K562 (cell line): ENCODE results near the gene GTSE1. TPM values are rescaled to one million over a fixed set of nuclear protein-coding genes. Genes with fewer than 3 reads are reported as not detected.

ENCODE experiments used
- CTBP1 ChIP-seq: fragments of 450-650 bp; IDR thresholded peaks from 2 replicates; pipeline ENCODE4 v1.6.1; 2016; ENCODE audit warnings: borderline replicate concordance
- DACH1 ChIP-seq: fragments of 450-650 bp; IDR thresholded peaks from 2 replicates; pipeline ENCODE4 v1.6.1; 2018; ENCODE audit not compliant: partially characterized antibody
- EGR1 ChIP-seq: fragments of 450-650 bp; conservative IDR thresholded peaks from 2 replicates; pipeline ENCODE4 v1.6.1; 2017; ENCODE audit warnings: mild to moderate bottlenecking
- GABPA ChIP-seq: fragments of 200-800 bp; sonication (Bioruptor generic); conservative IDR thresholded peaks from 2 replicates; pipeline ENCODE4 v1.6.1; 2016; ENCODE audit warnings: low read depth, missing genetic modification characterization, missing compliant biosample characterization
- GATAD2B ChIP-seq: fragments of 450-650 bp; IDR thresholded peaks from 2 replicates; pipeline ENCODE4 v1.6.1; 2017; ENCODE audit warnings: mild to moderate bottlenecking, borderline replicate concordance
- KDM4B ChIP-seq, 2 experiments: fragments of 450-650 bp in 1 of 2; sonication (generic) in 1 of 2; IDR thresholded peaks; 2 replicates each; pipeline ENCODE4 v1.6.1; 2016 to 2017; ENCODE audit warnings: borderline replicate concordance in 2 of 2, antibody characterized with exemption in 1 of 2, low read depth in 1 of 2, mild to moderate bottlenecking in 1 of 2
- MYC ChIP-seq, 2 experiments: fragments of 250-450 bp in 1 of 2; sonication (Bioruptor Pico) in 1 of 2; IDR thresholded peaks; 2 replicates each; pipeline versions ENCODE4 v1.5.1 to v1.6.1; 2012 to 2021; ENCODE audit warnings: low read depth in 2 of 2, borderline replicate concordance in 1 of 2, improper control_type of control experiment in 1 of 2, low read length in 1 of 2, mild to moderate bottlenecking in 1 of 2, moderate library complexity in 1 of 2
- NONO ChIP-seq, 2 experiments: fragments of 200-400 bp in 1 of 2; fragments of 450-650 bp in 1 of 2; formaldehyde crosslinking in 1 of 2; IDR thresholded peaks; 2 replicates each; pipeline ENCODE4 v1.6.1; 2017; ENCODE audit warnings: low read depth in 2 of 2, mild to moderate bottlenecking in 2 of 2, moderate library complexity in 2 of 2, low read length in 1 of 2
- PCBP1 ChIP-seq: fragments of 200-400 bp; formaldehyde crosslinking; IDR thresholded peaks from 2 replicates; pipeline ENCODE4 v1.6.1; 2018; ENCODE audit warnings: mild to moderate bottlenecking, low read depth, low read length; ENCODE audit not compliant: poor library complexity, severe bottlenecking
- POLR2AphosphoS2 ChIP-seq: IDR thresholded peaks from 2 replicates; pipeline ENCODE4 v1.6.1; 2012; ENCODE audit warnings: low read length, improper control_type of control experiment
- RBM25 ChIP-seq: fragments of 200-400 bp; formaldehyde crosslinking; IDR thresholded peaks from 2 replicates; pipeline ENCODE4 v1.6.1; 2018; ENCODE audit warnings: low read length, low read depth, moderate library complexity; ENCODE audit not compliant: severe bottlenecking
- RBM39 ChIP-seq: fragments of 200-400 bp; formaldehyde crosslinking; optimal IDR thresholded peaks from 2 replicates; pipeline ENCODE3; 2018; ENCODE audit warnings: low read depth, low read length
- U2AF1 ChIP-seq: fragments of 200-400 bp; formaldehyde crosslinking; optimal IDR thresholded peaks from 2 replicates; pipeline ENCODE3; 2017; ENCODE audit warnings: mild to moderate bottlenecking, low read depth, low read length, moderate library complexity
- YY1 ChIP-seq, 3 experiments: IDR thresholded peaks; 2 replicates each; pipeline ENCODE4 v1.6.1; 2011; ENCODE audit warnings: low read length in 2 of 3, mild to moderate bottlenecking in 2 of 3, moderate library complexity in 2 of 3, borderline replicate concordance in 1 of 3, control low read depth in 1 of 3, low read depth in 1 of 3; ENCODE audit not compliant: insufficient read depth in 3 of 3, insufficient replicate concordance in 2 of 3, control insufficient read depth in 1 of 3, insufficient read length in 1 of 3; ENCODE audit errors: extremely low read depth in 1 of 3
- ZBTB17 ChIP-seq: fragments of 450-650 bp; formaldehyde crosslinking; IDR thresholded peaks from 2 replicates; pipeline ENCODE4 v1.4.0; 2020; ENCODE audit warnings: mild to moderate bottlenecking
- polyA plus RNA-seq, 8 experiments: library from polyadenylated mRNA; depleted of rRNA in 4 of 8; stranded (reverse) in 5 of 8; unstranded in 3 of 8; fragments of >200 nt; fragmentation: Nextera tagmentation in 2 of 8; fragmentation: Illumina TruSeq in 1 of 8; extraction: Ambion mirVana in 2 of 8; extraction: Trizol in 1 of 8; gene quantifications; 2 replicates each; pipeline versions ENCODE4 v1.2.1 to v1.2.3, GENCODE V29; 2011 to 2014; ENCODE audit warnings: inconsistent platforms in 1 of 8, missing spikeins in 1 of 8
- total RNA-seq, 7 experiments: library from RNA; depleted of rRNA in 6 of 7; stranded (reverse); fragments of >200 nt in 6 of 7; fragmentation: Illumina TruSeq in 2 of 7; extraction: Trizol in 2 of 7; gene quantifications; 2 replicates each; pipeline versions ENCODE4 v1.2.1 to v1.2.3, GENCODE V29; 2011 to 2021; ENCODE audit warnings: low replicate concordance in 1 of 7
- TF ChIP-seq, protein P1 (sequence below): fragments of 250-450 bp; sonication (Bioruptor Pico); IDR thresholded peaks from 2 replicates; pipeline ENCODE4 v1.9.0; 2021; ENCODE audit warnings: mild to moderate bottlenecking, inconsistent platforms
- TF ChIP-seq, protein P2 (sequence below): fragments of 450-650 bp; formaldehyde crosslinking; IDR thresholded peaks from 2 replicates; pipeline ENCODE4 v1.4.0; 2020; ENCODE audit warnings: mild to moderate bottlenecking, moderate library complexity
- TF ChIP-seq, protein P3 (sequence below): fragments of 450-650 bp; IDR thresholded peaks from 2 replicates; pipeline ENCODE4 v1.6.1; 2014; ENCODE audit warnings: low read depth, mild to moderate bottlenecking, moderate library complexity, borderline replicate concordance
- TF ChIP-seq, protein P4 (sequence below): sonication (generic); formaldehyde crosslinking; IDR thresholded peaks from 2 replicates; pipeline ENCODE4 v1.9.0; 2022; ENCODE audit warnings: mild to moderate bottlenecking, missing genetic modification reagents

GTSE1 gene
- total and polyA plus RNA-seq, 9 of the 15 experiments (the other 6 are each of a cell fraction or from before 2014, with no cell fraction given), result 2.5 to 22.5 (median 12.9) TPM

DNA sequence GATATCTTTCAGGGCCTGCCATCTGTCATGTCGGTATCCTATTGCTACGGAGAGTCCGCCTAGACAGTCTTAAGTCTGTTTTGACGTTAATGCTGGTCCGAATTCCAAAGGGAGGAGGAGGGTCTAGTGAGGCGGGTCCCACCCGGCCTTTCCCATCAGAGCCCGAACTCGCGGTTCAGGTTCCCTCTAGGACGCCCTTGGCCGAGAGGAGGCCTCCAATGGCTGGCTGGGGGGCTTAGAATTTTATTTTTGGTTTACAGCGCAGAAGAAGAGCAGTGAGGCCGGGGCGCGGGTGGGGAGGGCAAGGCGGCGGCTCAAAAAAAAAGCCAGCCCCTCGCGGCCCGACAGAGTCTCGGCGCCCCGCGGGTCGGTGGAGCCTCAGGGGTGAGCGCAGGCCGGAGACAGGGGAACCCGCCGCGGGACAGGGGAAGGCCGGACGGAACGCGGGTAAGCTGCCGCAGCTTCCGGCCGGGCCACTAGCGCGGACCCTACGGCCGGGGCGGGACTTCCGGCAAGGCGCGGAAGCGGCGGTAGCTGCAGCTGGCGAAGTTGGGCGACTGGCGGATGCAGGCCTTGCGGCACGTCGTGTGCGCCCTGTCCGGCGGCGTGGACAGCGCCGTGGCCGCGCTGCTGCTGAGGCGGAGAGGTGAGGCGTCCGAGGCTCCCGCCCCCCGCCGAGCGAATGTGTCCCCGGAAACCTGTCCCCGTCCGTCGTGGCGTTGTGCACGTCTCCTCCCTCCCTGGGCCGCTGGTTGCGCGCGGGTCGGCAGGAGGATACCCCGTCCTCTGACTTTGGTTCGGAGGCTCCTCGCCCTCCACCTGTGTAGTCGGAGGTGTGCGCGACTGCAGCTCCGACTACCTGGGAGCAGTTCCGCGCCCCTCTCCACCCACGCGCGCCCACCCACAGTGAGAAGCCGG is 38.8 kb downstream of the GTSE1 start, which contains the start of gene TRMU (continued):
- TF ChIP-seq, protein P1, sequence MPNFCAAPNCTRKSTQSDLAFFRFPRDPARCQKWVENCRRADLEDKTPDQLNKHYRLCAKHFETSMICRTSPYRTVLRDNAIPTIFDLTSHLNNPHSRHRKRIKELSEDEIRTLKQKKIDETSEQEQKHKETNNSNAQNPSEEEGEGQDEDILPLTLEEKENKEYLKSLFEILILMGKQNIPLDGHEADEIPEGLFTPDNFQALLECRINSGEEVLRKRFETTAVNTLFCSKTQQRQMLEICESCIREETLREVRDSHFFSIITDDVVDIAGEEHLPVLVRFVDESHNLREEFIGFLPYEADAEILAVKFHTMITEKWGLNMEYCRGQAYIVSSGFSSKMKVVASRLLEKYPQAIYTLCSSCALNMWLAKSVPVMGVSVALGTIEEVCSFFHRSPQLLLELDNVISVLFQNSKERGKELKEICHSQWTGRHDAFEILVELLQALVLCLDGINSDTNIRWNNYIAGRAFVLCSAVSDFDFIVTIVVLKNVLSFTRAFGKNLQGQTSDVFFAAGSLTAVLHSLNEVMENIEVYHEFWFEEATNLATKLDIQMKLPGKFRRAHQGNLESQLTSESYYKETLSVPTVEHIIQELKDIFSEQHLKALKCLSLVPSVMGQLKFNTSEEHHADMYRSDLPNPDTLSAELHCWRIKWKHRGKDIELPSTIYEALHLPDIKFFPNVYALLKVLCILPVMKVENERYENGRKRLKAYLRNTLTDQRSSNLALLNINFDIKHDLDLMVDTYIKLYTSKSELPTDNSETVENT (CRISPR knock-in tag), result peak; percentile 40; the same call in 1 of the 2 replicates
- TF ChIP-seq YY1 (IDR thresholded peaks at IDR 0.05; ENCODE audit: borderline replicate concordance in 1 of 3, control insufficient read depth in 1 of 3, extremely low read depth in 1 of 3, insufficient read depth in 3 of 3, insufficient read length in 1 of 3, insufficient replicate concordance in 2 of 3, low read depth in 1 of 3, low read length in 2 of 3), result peak in 2 of 3 experiments; percentile 42 to 60
- TF ChIP-seq GABPA (tag), result peak; percentile 98
- no peak for TF ChIP-seq POLR2AphosphoS2
- TF ChIP-seq, protein P2, sequence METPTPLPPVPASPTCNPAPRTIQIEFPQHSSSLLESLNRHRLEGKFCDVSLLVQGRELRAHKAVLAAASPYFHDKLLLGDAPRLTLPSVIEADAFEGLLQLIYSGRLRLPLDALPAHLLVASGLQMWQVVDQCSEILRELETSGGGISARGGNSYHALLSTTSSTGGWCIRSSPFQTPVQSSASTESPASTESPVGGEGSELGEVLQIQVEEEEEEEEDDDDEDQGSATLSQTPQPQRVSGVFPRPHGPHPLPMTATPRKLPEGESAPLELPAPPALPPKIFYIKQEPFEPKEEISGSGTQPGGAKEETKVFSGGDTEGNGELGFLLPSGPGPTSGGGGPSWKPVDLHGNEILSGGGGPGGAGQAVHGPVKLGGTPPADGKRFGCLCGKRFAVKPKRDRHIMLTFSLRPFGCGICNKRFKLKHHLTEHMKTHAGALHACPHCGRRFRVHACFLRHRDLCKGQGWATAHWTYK (CRISPR knock-in tag), result 0 out of 2 replicates have a peak, but pooled peaks have one; percentile 32
- TF ChIP-seq, protein P3, sequence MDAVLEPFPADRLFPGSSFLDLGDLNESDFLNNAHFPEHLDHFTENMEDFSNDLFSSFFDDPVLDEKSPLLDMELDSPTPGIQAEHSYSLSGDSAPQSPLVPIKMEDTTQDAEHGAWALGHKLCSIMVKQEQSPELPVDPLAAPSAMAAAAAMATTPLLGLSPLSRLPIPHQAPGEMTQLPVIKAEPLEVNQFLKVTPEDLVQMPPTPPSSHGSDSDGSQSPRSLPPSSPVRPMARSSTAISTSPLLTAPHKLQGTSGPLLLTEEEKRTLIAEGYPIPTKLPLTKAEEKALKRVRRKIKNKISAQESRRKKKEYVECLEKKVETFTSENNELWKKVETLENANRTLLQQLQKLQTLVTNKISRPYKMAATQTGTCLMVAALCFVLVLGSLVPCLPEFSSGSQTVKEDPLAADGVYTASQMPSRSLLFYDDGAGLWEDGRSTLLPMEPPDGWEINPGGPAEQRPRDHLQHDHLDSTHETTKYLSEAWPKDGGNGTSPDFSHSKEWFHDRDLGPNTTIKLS, result no peak; the same call in 1 of the 2 replicates
- peak; percentile 59 for TF ChIP-seq EGR1
- TF ChIP-seq, protein P4, sequence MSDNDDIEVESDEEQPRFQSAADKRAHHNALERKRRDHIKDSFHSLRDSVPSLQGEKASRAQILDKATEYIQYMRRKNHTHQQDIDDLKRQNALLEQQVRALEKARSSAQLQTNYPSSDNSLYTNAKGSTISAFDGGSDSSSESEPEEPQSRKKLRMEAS (CRISPR knock-in tag), result peak; percentile 52
- peak; percentile 44 for TF ChIP-seq RBM25
- TF ChIP-seq RBM39, result no peak
- peak; percentile 30 for TF ChIP-seq DACH1
- TF ChIP-seq MYC (IDR thresholded peaks at IDR 0.05; ENCODE audit: low read depth, low read length), result peak; percentile 75
- no peak for TF ChIP-seq MYC (CRISPR knock-in tag; IDR thresholded peaks at IDR 0.05; ENCODE audit: borderline replicate concordance, low read depth)
- peak; percentile 59 for TF ChIP-seq U2AF1
- peak; percentile 14; the same call in 1 of the 2 replicates for TF ChIP-seq GATAD2B
- TF ChIP-seq ZBTB17 (CRISPR knock-in tag), result 0 out of 2 replicates have a peak, but pooled peaks have one; percentile 25
- TF ChIP-seq KDM4B (IDR thresholded peaks at IDR 0.05; ENCODE audit: borderline replicate concordance in 2 of 2, low read depth in 1 of 2), result peak in 1 of 2 experiments; percentile 79; a peak in 2 of 4 replicates
- peak; percentile 54; the same call in 1 of the 2 replicates for TF ChIP-seq CTBP1
- 0 out of 4 replicates have a peak, but pooled peaks have one; percentile 17 to 27 for TF ChIP-seq NONO (IDR thresholded peaks at IDR 0.05; ENCODE audit: low read depth in 2 of 2, low read length in 1 of 2)
- peak; percentile 53 for TF ChIP-seq PCBP1
